Retinal pigment epithelial cell (primary cell): Measurements from ENCODE around the gene NKIRAS2.

ENCODE experiments used
- DNase-seq: peaks from one replicate; pipeline ENCODE4 v3.0.0-alpha.2; 2010; ENCODE audit warnings: low read depth
- H3K4me3 ChIP-seq: 2 replicates; pipeline ENCODE4 v1.5.1; 2011; ENCODE audit warnings: mild to moderate bottlenecking, low read length, control low read depth, moderate library complexity
- CTCF ChIP-seq: conservative IDR thresholded peaks from 2 replicates; pipeline ENCODE4 v1.5.1; 2011; ENCODE audit warnings: low read depth, low read length, control low read depth, inconsistent platforms

NKIRAS2 gene

DNA sequence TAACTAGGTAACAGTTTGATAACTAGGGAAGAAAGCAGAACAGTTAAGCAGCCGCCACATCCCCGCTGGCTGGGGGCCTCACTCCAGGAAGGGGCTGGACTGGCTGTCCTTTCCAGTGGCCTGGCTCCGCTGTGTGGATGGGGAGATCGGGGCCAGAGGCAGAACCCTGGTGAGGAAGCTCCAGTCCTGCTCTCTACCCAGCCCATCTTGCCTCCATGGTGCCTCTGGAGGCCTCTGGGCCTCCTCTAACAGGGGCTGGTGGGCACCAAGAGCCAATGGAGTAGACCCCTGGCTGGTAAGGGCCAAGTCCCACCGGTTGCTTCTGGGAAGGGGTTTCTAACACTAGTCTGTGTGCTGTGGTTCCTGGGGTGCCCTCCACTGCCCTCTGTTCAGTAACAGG is 45.2 kb upstream of the NKIRAS2 start:
- H3K4me3 ChIP-seq: no peak overlapping the region
- DNase-seq: no peak
- TF ChIP-seq CTCF: no peak

GRCh38 chr17:41975099-41976083 is 44.5 kb upstream of the NKIRAS2 start:
- no peak overlapping the region for H3K4me3 ChIP-seq
- no peak for DNase-seq
- TF ChIP-seq CTCF: no peak

DNA sequence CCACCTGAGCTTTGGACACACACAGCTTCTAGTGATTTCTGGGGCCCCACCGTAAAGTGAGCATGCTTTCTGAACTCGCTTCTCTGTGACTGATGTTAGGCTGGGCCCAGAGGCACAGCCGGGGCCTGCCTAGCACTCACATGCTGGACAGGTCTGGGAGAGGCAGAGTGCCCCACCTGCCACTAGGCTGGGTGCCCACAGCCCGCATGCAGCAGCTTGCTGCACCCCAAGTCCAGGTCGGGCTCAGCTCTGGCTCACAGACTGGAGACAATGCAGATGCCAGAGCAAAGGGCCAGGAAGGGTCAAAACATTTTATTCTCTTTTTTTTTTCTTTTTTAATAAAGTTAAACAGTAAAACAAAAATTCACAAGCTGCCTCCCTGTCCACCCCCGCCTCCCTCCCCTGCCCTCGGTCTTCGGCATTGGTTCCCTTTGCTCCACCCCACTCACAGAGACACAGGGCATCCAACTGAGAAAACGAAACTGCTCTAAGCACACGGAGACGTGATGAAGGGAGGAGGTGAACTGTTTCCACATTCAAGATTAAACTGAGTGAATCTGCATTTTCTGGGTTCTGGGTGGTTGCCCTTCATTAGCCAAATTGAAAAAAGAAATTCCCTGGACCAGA is 43.6 kb upstream of the NKIRAS2 start:
- no peak overlapping the region for H3K4me3 ChIP-seq
- no peak for TF ChIP-seq CTCF
- no peak for DNase-seq

GRCh38 chr17:41977991-41978390 is 41.9 kb upstream of the NKIRAS2 start:
- no peak for DNase-seq
- no peak for TF ChIP-seq CTCF
- no peak overlapping the region for H3K4me3 ChIP-seq

DNA sequence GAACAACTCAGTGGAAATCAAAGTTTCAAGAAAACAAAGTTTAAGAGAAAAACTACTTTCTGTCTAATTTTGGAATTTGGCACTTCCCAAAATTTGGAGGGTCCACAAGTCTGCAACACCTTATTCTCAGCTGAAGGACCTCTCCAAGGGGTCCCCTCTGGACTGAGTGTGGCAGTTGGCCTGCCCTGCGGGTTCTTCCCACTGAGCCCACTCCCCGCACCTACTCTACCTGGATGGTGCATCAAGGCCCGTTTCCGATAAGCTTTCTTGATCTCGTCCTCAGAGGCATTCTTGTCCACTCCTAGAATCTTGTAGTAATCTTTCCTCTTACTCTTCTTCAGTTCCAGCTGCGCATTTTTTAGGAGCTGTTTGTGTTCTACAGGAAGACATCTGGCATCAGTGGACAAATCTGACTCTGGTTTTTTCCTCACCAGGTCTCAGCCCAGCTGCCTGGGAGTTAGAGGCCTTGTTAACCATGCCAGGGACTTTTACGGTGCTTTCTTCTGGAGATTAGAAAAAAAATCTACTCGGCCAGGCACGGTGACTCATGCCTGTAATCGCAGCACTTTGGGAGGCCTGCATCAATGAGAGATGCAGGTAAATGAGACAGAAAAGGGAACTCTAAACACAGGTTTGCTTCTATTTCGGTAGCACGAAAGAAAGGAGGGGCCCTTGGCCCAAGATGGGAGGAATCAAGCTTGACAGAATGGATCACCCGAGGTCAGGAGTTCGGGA is 37.7 kb upstream of the NKIRAS2 start:
- H3K4me3 ChIP-seq: no peak overlapping the region
- no peak for TF ChIP-seq CTCF
- no peak for DNase-seq

DNA sequence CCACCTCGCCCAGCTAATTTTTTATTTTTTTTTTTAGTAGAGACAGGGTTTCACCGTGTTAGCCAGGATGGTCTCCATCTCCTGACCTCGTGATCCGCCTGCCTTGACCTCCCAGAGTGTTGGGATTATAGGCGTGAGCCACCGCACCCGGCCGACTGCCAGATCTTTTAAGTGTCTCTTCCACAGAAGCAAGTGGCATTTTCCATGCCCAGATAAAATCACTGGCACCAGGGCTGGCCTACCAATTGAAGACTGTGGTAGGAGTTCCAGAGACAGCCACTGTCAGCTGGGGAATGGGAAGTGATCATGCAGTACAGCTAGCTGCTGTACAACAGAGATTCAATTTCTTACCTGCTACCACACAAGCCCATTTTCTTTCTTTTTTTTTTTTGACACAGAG is 35.4 kb upstream of the NKIRAS2 start:
- no peak overlapping the region for H3K4me3 ChIP-seq
- no peak for TF ChIP-seq CTCF
- no peak for DNase-seq
